ENCODE data around the gene ANKRD10.

- no peak for TF ChIP-seq CTCF (IDR thresholded peaks at IDR 0.05)
- no peak for TF ChIP-seq POLR2A (IDR thresholded peaks at IDR 0.05)
Observed at GRCh38 chr13:110885966-110886869, 28.7 kb downstream of the ANKRD10 start.
